ENCODE results near the gene BCL11B.

Gene BCL11B

DNA sequence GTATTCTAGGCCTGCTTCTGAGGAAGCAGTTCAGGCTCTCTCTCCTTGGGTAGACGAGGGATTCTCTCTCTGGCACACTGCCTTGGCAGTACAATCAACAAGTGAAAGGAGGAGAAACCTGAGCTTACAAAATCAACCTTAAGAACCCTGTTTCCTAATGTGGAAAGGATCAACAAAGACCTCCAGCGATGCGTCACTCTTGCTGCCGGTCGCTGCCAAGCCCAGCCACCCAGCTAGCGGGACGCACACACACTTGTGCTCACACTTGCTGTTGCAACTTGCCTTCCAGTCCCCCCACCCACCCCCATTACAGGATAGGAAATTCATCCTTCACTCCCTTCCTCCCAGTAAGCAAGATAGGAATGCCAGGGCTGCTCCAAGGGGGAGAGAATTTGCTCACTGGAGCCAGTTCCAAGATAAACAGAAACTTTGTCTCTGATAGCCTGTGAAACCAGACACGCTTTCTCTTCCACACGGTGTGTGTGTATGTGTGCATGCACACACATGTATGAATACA lies 144.3 kb downstream of the BCL11B start:
- no peak overlapping the region for H3K4me3 ChIP-seq (ENCODE audit: low read depth, low read length)
- no peak for DNase-seq (ENCODE audit: low read depth)
- TF ChIP-seq, protein P1, sequence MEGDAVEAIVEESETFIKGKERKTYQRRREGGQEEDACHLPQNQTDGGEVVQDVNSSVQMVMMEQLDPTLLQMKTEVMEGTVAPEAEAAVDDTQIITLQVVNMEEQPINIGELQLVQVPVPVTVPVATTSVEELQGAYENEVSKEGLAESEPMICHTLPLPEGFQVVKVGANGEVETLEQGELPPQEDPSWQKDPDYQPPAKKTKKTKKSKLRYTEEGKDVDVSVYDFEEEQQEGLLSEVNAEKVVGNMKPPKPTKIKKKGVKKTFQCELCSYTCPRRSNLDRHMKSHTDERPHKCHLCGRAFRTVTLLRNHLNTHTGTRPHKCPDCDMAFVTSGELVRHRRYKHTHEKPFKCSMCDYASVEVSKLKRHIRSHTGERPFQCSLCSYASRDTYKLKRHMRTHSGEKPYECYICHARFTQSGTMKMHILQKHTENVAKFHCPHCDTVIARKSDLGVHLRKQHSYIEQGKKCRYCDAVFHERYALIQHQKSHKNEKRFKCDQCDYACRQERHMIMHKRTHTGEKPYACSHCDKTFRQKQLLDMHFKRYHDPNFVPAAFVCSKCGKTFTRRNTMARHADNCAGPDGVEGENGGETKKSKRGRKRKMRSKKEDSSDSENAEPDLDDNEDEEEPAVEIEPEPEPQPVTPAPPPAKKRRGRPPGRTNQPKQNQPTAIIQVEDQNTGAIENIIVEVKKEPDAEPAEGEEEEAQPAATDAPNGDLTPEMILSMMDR (IDR thresholded peaks at IDR 0.05; ENCODE audit: insufficient read depth, low read depth, low read length, missing control alignments) = no peak

GRCh38 chr14:99125616-99126431 lies 146.2 kb downstream of the BCL11B start:
- no peak for DNase-seq (ENCODE audit: low read depth)
- H3K4me3 ChIP-seq (ENCODE audit: low read depth, low read length) = no peak overlapping the region
- TF ChIP-seq, protein P1 (IDR thresholded peaks at IDR 0.05; ENCODE audit: insufficient read depth, low read depth, low read length, missing control alignments) = no peak

- TF ChIP-seq, protein P1 (IDR thresholded peaks at IDR 0.05; ENCODE audit: insufficient read depth, low read depth, low read length, missing control alignments) = no peak
- no peak for DNase-seq (ENCODE audit: low read depth)
- H3K4me3 ChIP-seq (ENCODE audit: low read depth, low read length) = no peak overlapping the region
These were observed 146.9 kb downstream of the BCL11B start for GRCh38 chr14:99125113-99125512.

GRCh38 chr14:99124482-99125105 lies 147.4 kb downstream of the BCL11B start:
- TF ChIP-seq, protein P1 (IDR thresholded peaks at IDR 0.05; ENCODE audit: insufficient read depth, low read depth, low read length, missing control alignments) = no peak
- H3K4me3 ChIP-seq (ENCODE audit: low read depth, low read length) = no peak overlapping the region
- no peak for DNase-seq (ENCODE audit: low read depth)

DNA sequence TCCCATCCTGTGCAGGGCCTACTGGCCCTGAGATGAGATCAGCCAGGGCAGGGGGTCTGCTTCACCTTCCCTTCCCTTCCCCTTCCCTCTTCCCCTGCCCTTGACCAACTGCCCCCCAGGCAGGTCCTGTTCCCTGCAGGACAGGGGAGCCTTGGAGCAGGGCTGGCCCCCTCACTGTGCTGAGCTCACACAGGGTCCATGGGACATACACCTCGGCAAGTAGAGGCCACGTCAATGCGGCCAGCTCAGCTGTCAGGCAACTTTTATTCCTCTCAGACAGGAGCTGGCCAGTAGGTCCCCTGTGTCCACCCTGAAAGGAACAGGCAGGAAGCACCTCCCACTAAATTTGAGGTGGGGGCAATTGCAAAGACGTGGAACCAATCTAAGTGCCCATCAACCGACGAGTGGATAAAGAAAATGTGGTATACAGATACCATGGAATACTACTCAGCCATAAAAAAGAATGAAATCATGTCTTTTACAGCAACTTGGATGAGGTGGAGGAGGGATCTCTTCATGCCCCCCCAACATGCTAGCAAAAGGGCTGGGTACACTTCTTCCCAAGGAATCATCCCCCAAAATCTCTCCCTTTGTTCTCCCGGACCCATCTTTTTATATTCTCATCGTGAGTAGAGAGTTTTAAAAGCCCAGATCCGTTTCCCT lies 148.7 kb downstream of the BCL11B start:
- H3K4me3 ChIP-seq (ENCODE audit: low read depth, low read length) = no peak overlapping the region
- TF ChIP-seq, protein P1 (IDR thresholded peaks at IDR 0.05; ENCODE audit: insufficient read depth, low read depth, low read length, missing control alignments) = no peak
- no peak for DNase-seq (ENCODE audit: low read depth)

DNA sequence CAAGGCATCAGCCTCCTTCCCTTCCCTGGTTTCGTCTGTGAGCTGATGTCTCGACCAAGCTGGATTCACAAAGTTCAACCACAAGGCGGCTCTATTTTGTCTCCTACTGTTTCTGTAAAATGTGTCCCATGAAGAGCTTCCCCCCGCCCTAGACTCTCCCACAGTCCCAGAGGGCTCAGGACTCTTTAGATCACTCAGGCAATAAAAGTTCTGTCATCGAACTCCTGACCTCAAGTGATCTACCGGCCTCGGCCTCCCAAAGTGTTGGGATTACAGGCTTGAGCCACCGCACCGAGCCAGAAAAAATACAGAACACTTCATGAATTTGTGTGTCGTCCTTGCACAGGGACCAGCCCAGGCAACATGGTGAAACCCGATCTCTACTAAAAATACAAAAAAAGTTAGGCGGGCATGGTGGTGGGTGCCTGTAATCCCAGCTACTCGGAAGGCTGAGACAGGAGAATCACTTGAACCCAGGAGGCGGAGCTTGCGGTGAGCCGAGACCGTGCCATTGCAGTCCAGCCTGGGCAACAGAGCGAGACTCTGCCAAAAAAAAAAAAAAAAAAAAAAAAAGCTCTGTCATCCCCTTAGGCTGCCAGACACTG lies 149.4 kb downstream of the BCL11B start:
- TF ChIP-seq, protein P1 (IDR thresholded peaks at IDR 0.05; ENCODE audit: insufficient read depth, low read depth, low read length, missing control alignments) = no peak
- no peak for DNase-seq (ENCODE audit: low read depth)
- H3K4me3 ChIP-seq (ENCODE audit: low read depth, low read length) = no peak overlapping the region
